Measurements from ENCODE around the gene FIBP. TPM values are rescaled to one million over a fixed set of nuclear protein-coding genes. Genes with fewer than 3 reads are reported as not detected.
A peak's percentile ranks its signal among the peaks of the same experiment; 100 is the strongest.

FIBP gene
- total RNA-seq, 4 donors from 2014 or later = 53.6 to 73.2 (median 63.7) TPM

DNA sequence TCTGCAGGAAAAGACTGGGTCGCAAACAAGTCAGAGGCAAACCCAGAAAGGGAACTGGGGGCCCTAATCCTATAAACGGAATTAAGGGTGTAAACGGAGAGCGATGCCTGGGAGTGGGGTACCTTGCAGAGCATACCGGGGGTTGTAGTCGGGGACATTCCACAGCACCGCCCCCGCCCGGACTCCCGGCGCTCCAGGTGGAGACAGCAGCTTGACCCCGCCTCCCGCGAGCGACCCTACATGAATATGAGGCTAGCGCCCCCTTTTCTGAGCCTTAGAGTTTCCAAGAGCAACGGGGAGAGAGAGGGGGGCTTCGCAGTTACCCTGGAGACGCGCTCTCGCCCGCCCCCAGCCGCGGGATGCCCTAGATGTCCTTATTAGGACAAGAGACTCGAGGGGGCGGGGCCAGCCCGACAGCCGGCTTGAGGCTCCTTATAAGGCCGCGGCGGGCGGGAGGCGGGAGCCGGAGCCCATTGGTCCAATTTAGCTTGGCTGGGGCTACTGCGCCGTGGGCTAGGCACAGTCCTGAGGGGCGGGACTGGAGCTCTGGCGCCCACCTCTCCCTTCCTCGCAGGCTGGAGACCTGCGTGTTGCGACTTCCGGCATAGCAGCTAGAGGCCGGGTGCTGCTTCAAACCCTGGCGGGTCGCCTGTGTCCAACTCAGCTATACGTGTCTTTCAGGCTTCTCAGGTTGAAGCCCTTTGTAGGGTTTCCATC is 29.0 kb downstream of the FIBP start:
- 0 to 1% methylated on average over 21 to 32 of the region's 46 CpGs for WGBS, 2 donors
- H3K4me3 ChIP-seq = peak overlapping the region; percentile 69 to 91 (median 88)
- H3K27me3 ChIP-seq = no peaks in the 10 kb centered on the region
- DNase-seq (ENCODE audit: low spot score in 2 of 2) = peak; percentile 98 to 99
- H3K4me1 ChIP-seq = peaks cover 0 to 65% (median 24%) of the 10 kb centered on the region in 4 donors
- peak overlapping the region; percentile 96 to 99 (median 98) for H3K27ac ChIP-seq
- no peaks in the 10 kb centered on the region for H3K9me3 ChIP-seq
- peaks cover 0 to 48% (median 26%) of the 10 kb centered on the region in 3 donors for H3K36me3 ChIP-seq
- peak in 1 of 2 donors; percentile 96 for TF ChIP-seq POLR2A (IDR thresholded peaks at IDR 0.05)
- TF ChIP-seq, protein P1, sequence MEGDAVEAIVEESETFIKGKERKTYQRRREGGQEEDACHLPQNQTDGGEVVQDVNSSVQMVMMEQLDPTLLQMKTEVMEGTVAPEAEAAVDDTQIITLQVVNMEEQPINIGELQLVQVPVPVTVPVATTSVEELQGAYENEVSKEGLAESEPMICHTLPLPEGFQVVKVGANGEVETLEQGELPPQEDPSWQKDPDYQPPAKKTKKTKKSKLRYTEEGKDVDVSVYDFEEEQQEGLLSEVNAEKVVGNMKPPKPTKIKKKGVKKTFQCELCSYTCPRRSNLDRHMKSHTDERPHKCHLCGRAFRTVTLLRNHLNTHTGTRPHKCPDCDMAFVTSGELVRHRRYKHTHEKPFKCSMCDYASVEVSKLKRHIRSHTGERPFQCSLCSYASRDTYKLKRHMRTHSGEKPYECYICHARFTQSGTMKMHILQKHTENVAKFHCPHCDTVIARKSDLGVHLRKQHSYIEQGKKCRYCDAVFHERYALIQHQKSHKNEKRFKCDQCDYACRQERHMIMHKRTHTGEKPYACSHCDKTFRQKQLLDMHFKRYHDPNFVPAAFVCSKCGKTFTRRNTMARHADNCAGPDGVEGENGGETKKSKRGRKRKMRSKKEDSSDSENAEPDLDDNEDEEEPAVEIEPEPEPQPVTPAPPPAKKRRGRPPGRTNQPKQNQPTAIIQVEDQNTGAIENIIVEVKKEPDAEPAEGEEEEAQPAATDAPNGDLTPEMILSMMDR (IDR thresholded peaks at IDR 0.05) = peak in 4 of 5 experiments; percentile 4 to 38 (median 18)
- peak; percentile 53 to 98 for TF ChIP-seq EP300 (IDR thresholded peaks at IDR 0.05)

DNA sequence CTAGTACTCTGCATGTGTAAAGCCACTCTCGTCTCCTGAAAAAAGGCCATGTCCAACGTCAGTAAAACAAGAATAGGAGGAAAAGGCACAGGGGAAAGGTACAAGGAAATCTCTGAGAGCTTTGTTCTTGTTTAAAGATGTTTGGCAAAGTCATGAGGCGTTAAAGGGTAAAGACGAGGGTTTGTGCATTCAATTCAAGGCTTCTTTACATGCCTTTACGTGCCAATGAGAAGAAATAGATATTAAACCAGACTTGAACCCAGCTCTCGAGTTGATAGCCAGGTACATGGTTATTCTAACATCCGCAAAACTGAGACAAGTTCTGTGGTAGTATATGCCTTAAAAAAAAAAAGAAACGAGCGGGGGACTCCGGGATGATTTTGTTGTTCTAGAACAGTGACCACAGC is 29.6 kb downstream of the FIBP start:
- DNase-seq (ENCODE audit: low spot score in 2 of 2) = no peak
- peak overlapping the region; percentile 96 to 99 (median 98) for H3K27ac ChIP-seq
- H3K9me3 ChIP-seq = no peaks in the 10 kb centered on the region
- H3K27me3 ChIP-seq = no peaks in the 10 kb centered on the region
- H3K4me3 ChIP-seq = peak overlapping the region; percentile 69 to 91 (median 88)
- TF ChIP-seq EP300 (IDR thresholded peaks at IDR 0.05) (no peak), POLR2A (IDR thresholded peaks at IDR 0.05) (no peak)
- TF ChIP-seq, protein P1 (IDR thresholded peaks at IDR 0.05) = no peak
- WGBS, 2 donors = 0 to 1% methylated on average over 10 of the region's 10 CpGs
- H3K4me1 ChIP-seq = peaks cover 0 to 69% (median 24%) of the 10 kb centered on the region in 4 donors
- peaks cover 1 to 48% (median 24%) of the 10 kb centered on the region in 3 donors for H3K36me3 ChIP-seq

DNA sequence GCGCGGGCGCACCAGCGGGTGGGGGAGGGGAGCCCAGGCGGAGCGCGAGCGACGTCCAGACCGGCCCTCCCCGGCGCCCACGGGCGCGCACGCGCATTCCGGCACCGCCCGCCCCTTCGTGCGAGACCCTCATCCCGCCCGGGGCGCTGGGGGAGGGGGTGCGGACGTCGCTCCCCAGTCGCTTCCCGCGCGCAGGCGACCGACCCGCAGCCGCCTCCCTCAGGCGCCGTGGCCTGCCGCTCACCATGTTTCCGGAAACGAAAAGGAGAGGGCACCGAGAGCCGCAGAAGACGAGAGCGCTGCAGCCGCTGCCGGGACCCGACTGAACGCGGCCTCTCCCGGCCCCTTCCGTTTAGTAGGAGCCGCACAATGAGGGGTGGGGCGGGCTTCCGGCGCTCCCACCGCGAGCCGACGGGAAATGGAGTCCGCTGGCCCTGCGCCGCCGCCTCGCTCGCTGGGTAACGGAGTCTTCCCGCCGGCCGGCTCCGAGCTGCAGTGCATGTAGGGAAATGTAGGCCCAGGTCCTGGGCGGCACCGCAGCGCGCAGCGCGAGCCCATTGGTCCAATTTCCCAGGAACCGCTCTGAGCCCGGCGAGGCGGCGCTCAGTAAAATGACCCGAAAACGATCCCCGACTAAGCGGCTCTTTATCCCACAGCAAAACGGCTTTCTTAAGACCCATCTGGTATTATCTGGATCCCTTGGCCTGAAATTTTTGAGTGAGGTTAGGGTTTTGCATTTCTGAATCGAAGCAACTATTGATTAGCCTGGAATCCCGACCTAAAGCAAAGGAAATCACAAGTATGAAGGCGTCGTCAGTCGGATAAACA is 30.2 kb downstream of the FIBP start, which contains the start of gene CFL1:
Gene CFL1 (minus strand): TSS at position 328 of the 828 bp plus-strand sequence. CDS start 81 bp downstream, at position 247.
- peak within 1 kb of the TSS; percentile 96 to 99 (median 98) for H3K27ac ChIP-seq
- peaks cover 0 to 65% (median 24%) of the 10 kb centered on the region in 4 donors for H3K4me1 ChIP-seq
- 0% methylated on average over 26 to 40 of the region's 92 CpGs for WGBS, 2 donors
- peak within 1 kb of the TSS; percentile 88 to 92 (median 90) for H3K4me3 ChIP-seq
- TF ChIP-seq, protein P1 (IDR thresholded peaks at IDR 0.05) = peak in 2 of 5 experiments; percentile 37 to 42
- TF ChIP-seq POLR2A (IDR thresholded peaks at IDR 0.05) (peak; percentile 95 to 99), EP300 (IDR thresholded peaks at IDR 0.05) (peak; percentile 89 to 99)
- H3K36me3 ChIP-seq = peaks cover 2 to 48% (median 28%) of the 10 kb centered on the region in 3 donors
- H3K27me3 ChIP-seq = no peaks in the 10 kb centered on the region
- peak; percentile 94 to 97 for DNase-seq (ENCODE audit: low spot score in 2 of 2)
- no peaks in the 10 kb centered on the region for H3K9me3 ChIP-seq

DNA sequence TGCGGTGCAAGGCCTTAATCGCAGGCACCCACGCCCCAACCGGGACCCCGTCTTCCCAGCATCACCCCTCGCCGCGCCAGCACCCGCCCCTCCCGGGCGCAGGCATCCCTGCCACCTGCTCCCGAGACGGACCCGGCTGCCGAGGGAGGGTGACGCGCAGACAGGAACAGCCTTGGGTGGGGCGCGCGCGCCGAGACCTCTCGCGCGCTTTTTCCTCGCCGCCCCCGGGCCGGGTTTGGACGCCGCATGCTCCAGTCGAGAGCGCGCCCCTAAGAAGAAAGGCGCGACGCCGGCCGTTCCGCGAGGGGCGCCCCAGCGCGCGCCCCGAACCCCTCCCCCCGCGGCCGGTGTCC is 30.8 kb downstream of the FIBP start:
- Histone ChIP-seq H3K9me3 (no peaks in the 10 kb centered on the region), H3K4me3 (peak overlapping the region; percentile 88 to 92 (median 90)), H3K36me3 (peaks cover 2 to 48% (median 32%) of the 10 kb centered on the region in 3 donors), H3K4me1 (peaks cover 0 to 59% (median 24%) of the 10 kb centered on the region in 4 donors), H3K27ac (peak overlapping the region; percentile 86 to 99 (median 96)), H3K27me3 (no peaks in the 10 kb centered on the region)
- TF ChIP-seq POLR2A (IDR thresholded peaks at IDR 0.05) (no peak), EP300 (IDR thresholded peaks at IDR 0.05) (no peak)
- TF ChIP-seq, protein P1 (IDR thresholded peaks at IDR 0.05) = no peak
- WGBS, 2 donors = 0% methylated on average over 25 to 35 of the region's 49 CpGs
- DNase-seq (ENCODE audit: low spot score in 2 of 2) = no peak
